T-helper 1 cell treated with Interleukin-12 subunit alpha and Interleukin-12 subunit beta and Interleukin-4 antibody, amounts not matched to agents 30 μg/mL and 1 μg/mL, for 36 hours (primary cell): ENCODE measurements around the gene NKPD1.

ENCODE experiments used
- H3K27ac Mint-ChIP-seq: one replicate; pipeline ENCODE4 v1.8.0; 2021; ENCODE audit warnings: mild to moderate bottlenecking, mixed read lengths
- H3K27me3 Mint-ChIP-seq: one replicate; pipeline ENCODE4 v1.8.0; 2021; ENCODE audit warnings: low read depth, mixed read lengths
- H3K36me3 Mint-ChIP-seq: one replicate; pipeline ENCODE4 v1.8.0; 2021; ENCODE audit warnings: low read depth, mixed read lengths
- H3K4me1 Mint-ChIP-seq: one replicate; pipeline ENCODE4 v1.8.0; 2021; ENCODE audit warnings: low read depth, mixed read lengths
- H3K4me3 Mint-ChIP-seq: one replicate; pipeline ENCODE4 v1.8.0; 2021; ENCODE audit warnings: mild to moderate bottlenecking, moderate library complexity, mixed read lengths
- H3K9me3 Mint-ChIP-seq: one replicate; pipeline ENCODE4 v1.8.0; 2021; ENCODE audit warnings: mixed read lengths

The NKPD1 gene

GRCh38 chr19:45164577-45165335, 4.0 kb upstream of the NKPD1 start:
- Mint-ChIP-seq H3K27me3 (peaks cover 7% of the 10 kb centered on the region), H3K36me3 (no peaks in the 10 kb centered on the region), H3K4me3 (no peak overlapping the region), H3K4me1 (peaks cover 15% of the 10 kb centered on the region), H3K27ac (no peak overlapping the region), H3K9me3 (no peaks in the 10 kb centered on the region)

- Mint-ChIP-seq H3K27me3 (peaks cover 7% of the 10 kb centered on the region), H3K4me1 (peaks cover 14% of the 10 kb centered on the region), H3K27ac (no peak overlapping the region), H3K4me3 (no peak overlapping the region), H3K9me3 (no peaks in the 10 kb centered on the region), H3K36me3 (no peaks in the 10 kb centered on the region)
Observed at GRCh38 chr19:45163751-45164460, 3.1 kb upstream of the NKPD1 start.

- H3K27me3 Mint-ChIP-seq = peaks cover 11% of the 10 kb centered on the region
- no peak overlapping the region for H3K4me3 Mint-ChIP-seq
- peaks cover 13% of the 10 kb centered on the region for H3K4me1 Mint-ChIP-seq
- no peaks in the 10 kb centered on the region for H3K36me3 Mint-ChIP-seq
- H3K9me3 Mint-ChIP-seq = no peaks in the 10 kb centered on the region
- no peak overlapping the region for H3K27ac Mint-ChIP-seq
Observed at GRCh38 chr19:45163156-45163555, 2.4 kb upstream of the NKPD1 start.

DNA sequence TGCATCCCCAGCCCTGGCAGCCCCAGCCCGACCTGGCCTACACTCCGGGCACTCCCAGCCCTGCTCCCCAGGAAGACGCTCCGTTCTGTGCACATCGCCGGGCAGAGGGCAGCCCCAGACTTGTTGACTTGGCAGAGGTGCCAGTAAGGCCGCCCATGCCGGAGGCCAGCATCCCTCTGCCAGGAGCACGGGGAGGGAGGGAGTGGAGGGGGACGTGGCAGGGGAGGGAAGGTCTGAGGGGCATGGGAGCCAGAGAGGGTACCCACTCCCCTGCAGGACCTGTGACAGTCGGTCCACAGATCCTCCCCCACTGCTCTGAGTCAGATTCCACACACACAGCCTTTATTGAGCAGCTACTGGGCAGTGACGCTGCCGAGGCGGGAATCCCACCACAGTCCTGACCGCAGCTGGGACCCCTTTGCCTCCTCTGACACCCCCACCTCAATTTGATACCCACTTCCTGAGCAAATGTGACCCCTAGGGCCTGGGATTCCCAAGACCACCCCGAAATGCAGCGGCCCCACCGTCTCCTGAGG, 1.9 kb upstream of the NKPD1 start:
- no peak overlapping the region for H3K27ac Mint-ChIP-seq
- no peak overlapping the region for H3K4me3 Mint-ChIP-seq
- no peaks in the 10 kb centered on the region for H3K36me3 Mint-ChIP-seq
- peaks cover 13% of the 10 kb centered on the region for H3K4me1 Mint-ChIP-seq
- H3K9me3 Mint-ChIP-seq = no peaks in the 10 kb centered on the region
- peaks cover 16% of the 10 kb centered on the region for H3K27me3 Mint-ChIP-seq

- H3K27ac Mint-ChIP-seq = no peak overlapping the region
- peaks cover 12% of the 10 kb centered on the region for H3K4me1 Mint-ChIP-seq
- peaks cover 20% of the 10 kb centered on the region for H3K27me3 Mint-ChIP-seq
- H3K36me3 Mint-ChIP-seq = no peaks in the 10 kb centered on the region
- no peak overlapping the region for H3K4me3 Mint-ChIP-seq
- no peaks in the 10 kb centered on the region for H3K9me3 Mint-ChIP-seq
Observed at GRCh38 chr19:45161738-45162607, 1.2 kb upstream of the NKPD1 start.

- H3K36me3 Mint-ChIP-seq = no peaks in the 10 kb centered on the region
- no peak overlapping the region for H3K4me3 Mint-ChIP-seq
- no peak overlapping the region for H3K27ac Mint-ChIP-seq
- peaks cover 8% of the 10 kb centered on the region for H3K4me1 Mint-ChIP-seq
- no peaks in the 10 kb centered on the region for H3K9me3 Mint-ChIP-seq
- H3K27me3 Mint-ChIP-seq = peaks cover 24% of the 10 kb centered on the region
Observed at GRCh38 chr19:45159971-45160324, 834 bp downstream of the NKPD1 start.

GRCh38 chr19:45159210-45159970, 1.4 kb downstream of the NKPD1 start:
- no peak overlapping the region for H3K4me3 Mint-ChIP-seq
- no peak overlapping the region for H3K27ac Mint-ChIP-seq
- H3K36me3 Mint-ChIP-seq = no peaks in the 10 kb centered on the region
- H3K27me3 Mint-ChIP-seq = peaks cover 26% of the 10 kb centered on the region
- H3K4me1 Mint-ChIP-seq = peaks cover 8% of the 10 kb centered on the region
- no peaks in the 10 kb centered on the region for H3K9me3 Mint-ChIP-seq

GRCh38 chr19:45158503-45159209, 2.1 kb downstream of the NKPD1 start:
- H3K27ac Mint-ChIP-seq = no peak overlapping the region
- no peaks in the 10 kb centered on the region for H3K9me3 Mint-ChIP-seq
- H3K4me1 Mint-ChIP-seq = peaks cover 8% of the 10 kb centered on the region
- no peaks in the 10 kb centered on the region for H3K36me3 Mint-ChIP-seq
- peaks cover 33% of the 10 kb centered on the region for H3K27me3 Mint-ChIP-seq
- no peak overlapping the region for H3K4me3 Mint-ChIP-seq

DNA sequence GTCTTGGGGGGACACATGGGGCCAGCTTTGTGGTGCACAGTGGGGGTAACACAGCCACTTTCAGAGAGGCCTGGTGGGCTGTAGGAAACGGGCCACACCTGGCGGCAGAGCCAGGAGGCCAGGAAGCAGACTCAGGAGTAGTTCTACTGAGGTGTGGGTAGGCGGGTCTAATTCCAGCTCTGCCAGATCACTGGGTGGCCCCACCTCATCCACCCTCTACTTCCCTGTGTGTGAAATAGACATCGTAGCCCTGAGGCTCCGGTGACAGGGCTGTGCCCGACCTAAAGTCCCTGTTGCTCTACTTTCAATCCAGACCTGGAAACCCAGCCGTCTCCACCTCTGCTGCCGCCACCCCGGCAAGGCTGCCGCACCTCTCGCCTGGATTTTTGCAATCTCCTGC, 4.0 kb downstream of the NKPD1 start:
- no peaks in the 10 kb centered on the region for H3K9me3 Mint-ChIP-seq
- peaks cover 11% of the 10 kb centered on the region for H3K4me1 Mint-ChIP-seq
- H3K27ac Mint-ChIP-seq = no peak overlapping the region
- H3K36me3 Mint-ChIP-seq = no peaks in the 10 kb centered on the region
- H3K27me3 Mint-ChIP-seq = peaks cover 40% of the 10 kb centered on the region
- H3K4me3 Mint-ChIP-seq = no peak overlapping the region

DNA sequence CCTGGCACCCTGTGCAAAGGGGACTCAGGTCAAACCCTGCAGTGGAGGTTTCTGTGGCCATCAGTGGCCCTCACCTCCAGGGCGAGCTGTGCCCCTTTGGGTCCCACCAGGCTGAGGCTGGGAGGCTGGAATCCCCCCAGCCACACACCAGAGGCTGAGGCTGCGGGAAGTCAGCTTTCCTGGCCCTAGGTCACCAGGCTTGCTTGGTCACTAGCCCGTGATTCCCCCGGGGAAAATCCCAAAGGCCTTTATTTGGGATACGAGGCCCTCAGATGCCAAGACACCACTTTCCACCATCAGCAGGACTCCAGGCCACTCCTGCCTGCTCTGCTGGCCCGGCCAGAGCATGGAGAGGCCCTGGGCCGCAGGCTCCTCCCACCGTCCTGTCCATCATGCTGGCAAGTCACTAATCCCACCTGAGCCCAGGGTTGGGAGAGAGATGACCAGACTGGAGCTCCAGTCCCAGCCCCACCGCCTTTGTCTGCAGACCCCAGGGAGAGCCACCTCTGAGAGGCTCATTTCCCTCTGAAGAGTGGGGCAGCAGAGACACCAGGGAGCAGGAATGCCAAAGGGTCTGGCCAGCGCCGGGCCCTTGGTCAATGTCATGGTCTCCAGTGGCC, 4.7 kb downstream of the NKPD1 start:
- H3K9me3 Mint-ChIP-seq = no peaks in the 10 kb centered on the region
- H3K27me3 Mint-ChIP-seq = peaks cover 46% of the 10 kb centered on the region
- peaks cover 11% of the 10 kb centered on the region for H3K4me1 Mint-ChIP-seq
- no peak overlapping the region for H3K27ac Mint-ChIP-seq
- H3K36me3 Mint-ChIP-seq = no peaks in the 10 kb centered on the region
- no peak overlapping the region for H3K4me3 Mint-ChIP-seq

GRCh38 chr19:45154064-45154827, 6.5 kb downstream of the NKPD1 start:
- H3K36me3 Mint-ChIP-seq = no peaks in the 10 kb centered on the region
- no peak overlapping the region for H3K4me3 Mint-ChIP-seq

DNA sequence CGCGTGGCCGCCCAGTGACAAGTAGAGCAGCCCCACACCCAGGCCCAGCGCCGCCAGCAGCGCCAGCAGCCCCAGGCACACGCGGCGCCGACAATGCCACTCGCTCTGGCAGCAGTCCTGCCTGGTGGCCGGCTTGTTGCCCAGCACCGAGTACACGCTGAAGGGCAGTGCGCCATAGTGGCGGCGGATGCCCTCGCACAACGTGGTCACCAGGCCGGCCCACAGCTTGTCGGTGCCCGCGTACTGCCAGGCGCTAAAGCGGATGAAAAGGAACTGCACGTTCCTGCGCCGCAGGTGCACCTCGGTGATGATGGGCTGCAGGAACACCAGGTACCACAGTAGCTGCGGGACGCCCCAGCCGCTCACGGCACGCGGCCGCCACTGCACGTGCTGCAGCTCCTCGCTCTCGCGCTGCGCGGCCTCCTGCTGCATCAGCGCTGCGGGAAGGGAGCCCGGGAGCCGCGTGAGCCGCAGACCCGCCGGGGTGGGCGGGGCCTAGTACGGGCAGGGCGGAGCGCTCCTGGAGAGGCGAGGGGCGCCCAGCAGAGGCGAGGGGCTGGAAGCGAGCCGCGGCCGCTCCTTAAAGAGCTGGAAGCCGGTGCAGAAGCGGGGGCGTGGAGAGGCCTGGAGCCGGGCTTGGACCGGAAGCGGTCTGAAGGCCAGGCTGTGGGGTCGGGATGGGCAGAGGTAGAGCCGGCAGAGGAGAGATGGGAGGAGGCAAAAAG, 7.3 kb downstream of the NKPD1 start:
- H3K27me3 Mint-ChIP-seq = peaks cover 39% of the 10 kb centered on the region
- H3K27ac Mint-ChIP-seq = no peak overlapping the region
- H3K36me3 Mint-ChIP-seq = no peaks in the 10 kb centered on the region
- peak overlapping the region; percentile 69 for H3K4me3 Mint-ChIP-seq
- no peaks in the 10 kb centered on the region for H3K9me3 Mint-ChIP-seq
- peaks cover 13% of the 10 kb centered on the region for H3K4me1 Mint-ChIP-seq

More at GRCh38 chr19:45154064-45154827, 6.5 kb downstream of the NKPD1 start:
- Mint-ChIP-seq H3K4me1 (peaks cover 11% of the 10 kb centered on the region), H3K27me3 (peaks cover 40% of the 10 kb centered on the region), H3K27ac (peak overlapping the region; percentile 15), H3K9me3 (no peaks in the 10 kb centered on the region)
